ENCODE results near the gene HBA2.
"Not testable (repeated sequence)": the region's sequence is repeated elsewhere in the genome, so short reads cannot be mapped to it uniquely, and the experiment has no call there.

The HBA2 gene

GRCh38 chr16:176006-176405 lies 3.3 kb downstream of the HBA2 start:
- not testable (repeated sequence) for DNase-seq

GRCh38 chr16:176477-177382 lies 4.1 kb downstream of the HBA2 start, which contains the start of gene HBA1:
Gene HBA1 (plus strand): TSS chr16:176680. CDS start chr16:176717, 37 bp downstream.
- DNase-seq = not testable (repeated sequence)

- DNase-seq = no peak
These were observed 4.7 kb downstream of the HBA2 start for GRCh38 chr16:177394-177822.

GRCh38 chr16:177981-178667 lies 5.4 kb downstream of the HBA2 start:
- DNase-seq = no peak

- no peak for DNase-seq
These were observed 6.0 kb downstream of the HBA2 start for GRCh38 chr16:178668-179015.

GRCh38 chr16:179211-180092 lies 6.8 kb downstream of the HBA2 start:
- DNase-seq = no peak

GRCh38 chr16:180101-180675 lies 7.5 kb downstream of the HBA2 start, which contains the start of gene HBQ1:
Gene HBQ1 (plus strand): TSS chr16:180459. CDS start chr16:180487, 28 bp downstream.
- no peak for DNase-seq

- DNase-seq = no peak
These were observed 8.2 kb downstream of the HBA2 start for GRCh38 chr16:180681-181564.

GRCh38 chr16:181565-182021 lies 8.9 kb downstream of the HBA2 start:
- DNase-seq = no peak

GRCh38 chr16:183005-183404 lies 10.3 kb downstream of the HBA2 start:
- DNase-seq = no peak

GRCh38 chr16:185213-185612 lies 12.5 kb downstream of the HBA2 start:
- DNase-seq = no peak

- DNase-seq = no peak
These were observed 13.0 kb downstream of the HBA2 start for GRCh38 chr16:185691-186090.

- DNase-seq = no peak
These were observed 14.7 kb downstream of the HBA2 start for GRCh38 chr16:187330-187729.

GRCh38 chr16:188674-189073 lies 16.0 kb downstream of the HBA2 start:
- DNase-seq = no peak

- DNase-seq = no peak
These were observed 17.0 kb downstream of the HBA2 start for GRCh38 chr16:189604-190186.

GRCh38 chr16:191831-192230 lies 19.2 kb downstream of the HBA2 start:
- DNase-seq = no peak

GRCh38 chr16:192686-193085 lies 20.0 kb downstream of the HBA2 start:
- no peak for DNase-seq

GRCh38 chr16:193441-193840 lies 20.8 kb downstream of the HBA2 start:
- DNase-seq = no peak

GRCh38 chr16:194516-194915 lies 21.8 kb downstream of the HBA2 start:
- DNase-seq = no peak

- DNase-seq = no peak
These were observed 27.7 kb downstream of the HBA2 start for GRCh38 chr16:200388-200787.

- DNase-seq = no peak
These were observed 30.6 kb downstream of the HBA2 start for GRCh38 chr16:203246-203645.
